ENCODE data around the gene FOXM1.

FOXM1 gene

DNA sequence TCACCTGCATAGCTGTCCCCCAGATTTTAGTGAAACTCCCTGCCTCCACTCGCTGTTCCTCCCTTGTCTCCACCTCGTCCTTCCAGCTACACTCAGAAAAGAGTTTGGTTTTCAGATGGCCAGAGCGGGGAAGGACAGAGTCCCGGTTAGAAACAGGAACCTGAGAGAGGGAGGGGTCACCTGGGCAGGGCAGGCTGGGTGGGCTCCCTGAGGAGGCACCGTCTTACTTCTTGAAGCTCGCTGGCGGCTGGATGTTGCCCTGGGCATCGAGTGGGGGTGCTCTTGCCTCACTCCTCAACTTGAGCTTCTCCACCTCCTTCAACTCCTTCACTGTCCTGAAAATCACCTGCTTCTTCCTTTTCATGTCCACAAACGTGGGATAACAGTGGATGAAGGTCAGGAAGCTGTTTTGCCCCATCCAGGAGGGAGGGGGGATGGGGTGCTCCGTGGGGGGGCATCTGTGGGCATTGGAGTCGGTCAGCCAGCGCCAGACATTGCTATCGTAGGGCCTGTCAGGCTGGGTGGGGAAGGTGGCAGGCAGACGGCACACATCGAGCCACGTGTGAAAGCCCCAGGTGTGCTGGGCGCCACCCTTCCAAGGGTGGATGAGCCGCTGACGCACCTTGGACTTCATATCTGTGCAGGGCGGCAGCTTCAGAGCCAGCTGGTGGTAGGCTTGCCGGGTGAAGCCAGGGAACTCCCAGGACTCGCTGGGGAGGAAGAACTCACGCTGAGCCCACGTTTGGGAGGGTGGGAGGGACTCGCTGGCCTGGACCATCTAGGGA lies 22.1 kb downstream of the FOXM1 start:
- no peak for DNase-seq (ENCODE audit: low read depth)
- TF ChIP-seq, protein P1, sequence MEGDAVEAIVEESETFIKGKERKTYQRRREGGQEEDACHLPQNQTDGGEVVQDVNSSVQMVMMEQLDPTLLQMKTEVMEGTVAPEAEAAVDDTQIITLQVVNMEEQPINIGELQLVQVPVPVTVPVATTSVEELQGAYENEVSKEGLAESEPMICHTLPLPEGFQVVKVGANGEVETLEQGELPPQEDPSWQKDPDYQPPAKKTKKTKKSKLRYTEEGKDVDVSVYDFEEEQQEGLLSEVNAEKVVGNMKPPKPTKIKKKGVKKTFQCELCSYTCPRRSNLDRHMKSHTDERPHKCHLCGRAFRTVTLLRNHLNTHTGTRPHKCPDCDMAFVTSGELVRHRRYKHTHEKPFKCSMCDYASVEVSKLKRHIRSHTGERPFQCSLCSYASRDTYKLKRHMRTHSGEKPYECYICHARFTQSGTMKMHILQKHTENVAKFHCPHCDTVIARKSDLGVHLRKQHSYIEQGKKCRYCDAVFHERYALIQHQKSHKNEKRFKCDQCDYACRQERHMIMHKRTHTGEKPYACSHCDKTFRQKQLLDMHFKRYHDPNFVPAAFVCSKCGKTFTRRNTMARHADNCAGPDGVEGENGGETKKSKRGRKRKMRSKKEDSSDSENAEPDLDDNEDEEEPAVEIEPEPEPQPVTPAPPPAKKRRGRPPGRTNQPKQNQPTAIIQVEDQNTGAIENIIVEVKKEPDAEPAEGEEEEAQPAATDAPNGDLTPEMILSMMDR (conservative IDR thresholded peaks at IDR 0.05; ENCODE audit: low read depth, low read length), result no peak
- no peak overlapping the region for H3K4me3 ChIP-seq (ENCODE audit: low read length)

DNA sequence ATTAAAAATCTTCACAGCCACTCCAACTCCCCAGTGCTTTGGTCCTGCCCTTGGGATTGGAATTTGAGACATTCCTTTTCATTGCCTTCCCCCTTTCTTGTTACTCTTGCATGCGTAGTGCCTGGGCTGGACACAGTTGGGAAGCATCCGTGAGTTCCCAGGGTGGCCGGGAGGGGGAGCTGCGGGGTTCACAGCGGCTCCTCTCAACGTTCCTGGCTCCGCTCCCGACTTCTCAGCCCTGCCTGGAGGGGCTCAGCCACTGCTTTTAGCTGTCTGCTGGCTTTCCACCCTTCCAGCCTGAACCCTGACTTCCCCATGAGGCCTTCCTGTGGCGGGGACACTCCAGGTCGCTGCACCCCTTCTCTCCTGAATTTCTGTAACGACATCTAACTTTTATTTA lies 23.3 kb downstream of the FOXM1 start:
- TF ChIP-seq, protein P1 (conservative IDR thresholded peaks at IDR 0.05; ENCODE audit: low read depth, low read length), result peak; percentile 96
- DNase-seq (ENCODE audit: low read depth), result no peak
- H3K4me3 ChIP-seq (ENCODE audit: low read length), result no peak overlapping the region

DNA sequence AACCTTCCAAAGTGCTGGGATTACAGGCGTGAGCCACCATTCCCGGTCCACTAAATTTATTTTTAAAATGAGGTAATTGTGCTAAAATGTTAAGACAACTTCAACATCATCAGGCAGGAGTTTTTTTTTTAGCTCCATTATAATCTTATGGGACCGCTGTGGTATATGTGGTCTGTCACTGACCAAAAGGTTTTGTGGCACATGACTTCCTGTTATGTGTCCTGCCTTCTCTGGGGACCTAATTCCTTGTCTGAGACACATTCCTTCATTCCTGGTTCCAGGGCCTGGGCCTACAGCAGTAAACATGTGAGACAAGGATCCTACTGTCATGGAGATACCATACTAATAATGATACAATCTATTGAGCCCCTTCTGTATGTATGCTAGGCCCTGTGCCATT lies 25.0 kb downstream of the FOXM1 start:
- TF ChIP-seq, protein P1 (conservative IDR thresholded peaks at IDR 0.05; ENCODE audit: low read depth, low read length), result no peak
- no peak overlapping the region for H3K4me3 ChIP-seq (ENCODE audit: low read length)
- DNase-seq (ENCODE audit: low read depth), result no peak

DNA sequence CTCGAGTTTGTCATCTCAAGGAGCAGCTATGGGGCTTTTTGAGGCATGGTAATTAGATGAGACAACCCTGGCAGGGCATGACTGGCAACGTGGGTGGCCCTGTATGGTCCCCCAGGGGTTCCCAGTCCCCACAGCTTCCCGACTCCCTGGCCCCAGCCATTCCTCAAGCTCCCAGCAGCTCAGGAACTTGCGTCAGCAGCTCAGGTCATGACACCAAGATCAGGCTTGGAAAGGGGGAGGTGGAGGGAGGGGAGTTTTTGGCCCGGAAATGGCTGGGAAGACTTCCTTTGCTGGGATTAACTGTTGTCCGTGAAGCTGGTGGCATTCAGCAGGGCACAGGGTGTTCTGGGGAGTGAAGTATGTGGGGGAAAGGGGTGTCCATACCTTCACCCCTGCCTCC lies 31.7 kb downstream of the FOXM1 start:
- H3K4me3 ChIP-seq (ENCODE audit: low read length), result no peak overlapping the region
- peak; percentile 39 for DNase-seq (ENCODE audit: low read depth)
- TF ChIP-seq, protein P1 (conservative IDR thresholded peaks at IDR 0.05; ENCODE audit: low read depth, low read length), result no peak

DNA sequence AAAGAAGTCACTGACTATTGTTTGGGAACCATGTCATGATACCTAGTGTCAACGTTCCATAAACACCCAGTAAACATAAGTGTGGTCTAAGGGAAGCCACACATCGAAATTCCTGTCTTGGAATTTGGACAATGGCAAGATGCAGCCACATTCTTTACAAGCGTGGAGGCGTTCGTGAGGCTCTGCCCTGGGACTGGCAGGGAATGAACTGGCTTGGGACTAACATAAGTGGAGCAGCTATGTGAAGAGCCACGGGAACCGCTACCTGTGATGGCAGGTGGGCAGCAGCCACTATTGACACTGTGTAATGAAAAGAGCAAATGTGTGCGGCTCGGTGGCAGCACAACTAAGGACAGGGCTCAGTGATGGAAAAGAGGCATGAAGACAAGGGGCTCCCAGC lies 32.2 kb downstream of the FOXM1 start:
- TF ChIP-seq, protein P1 (conservative IDR thresholded peaks at IDR 0.05; ENCODE audit: low read depth, low read length), result no peak
- no peak overlapping the region for H3K4me3 ChIP-seq (ENCODE audit: low read length)
- DNase-seq (ENCODE audit: low read depth), result no peak

DNA sequence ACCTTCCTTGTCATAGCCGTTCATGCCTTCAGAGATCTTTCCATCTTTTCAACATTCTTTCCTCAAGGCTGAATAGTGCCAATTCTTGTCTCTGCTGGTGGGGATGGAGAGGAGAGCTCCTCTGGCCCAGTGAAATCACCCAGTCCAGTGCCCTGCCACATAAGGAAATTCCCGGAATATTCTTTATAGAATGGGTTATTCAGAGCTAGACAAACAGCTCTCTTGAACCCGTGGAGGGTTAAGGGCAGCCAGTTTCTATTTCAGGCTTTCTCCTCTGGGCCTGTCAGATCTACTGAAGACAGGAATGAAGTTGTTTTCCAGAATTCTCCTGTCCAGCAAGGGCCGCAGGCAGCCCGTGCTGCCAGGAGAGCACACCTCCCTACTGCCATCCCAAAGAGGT lies 34.0 kb downstream of the FOXM1 start:
- no peak for DNase-seq (ENCODE audit: low read depth)
- no peak overlapping the region for H3K4me3 ChIP-seq (ENCODE audit: low read length)
- TF ChIP-seq, protein P1 (conservative IDR thresholded peaks at IDR 0.05; ENCODE audit: low read depth, low read length), result no peak

DNA sequence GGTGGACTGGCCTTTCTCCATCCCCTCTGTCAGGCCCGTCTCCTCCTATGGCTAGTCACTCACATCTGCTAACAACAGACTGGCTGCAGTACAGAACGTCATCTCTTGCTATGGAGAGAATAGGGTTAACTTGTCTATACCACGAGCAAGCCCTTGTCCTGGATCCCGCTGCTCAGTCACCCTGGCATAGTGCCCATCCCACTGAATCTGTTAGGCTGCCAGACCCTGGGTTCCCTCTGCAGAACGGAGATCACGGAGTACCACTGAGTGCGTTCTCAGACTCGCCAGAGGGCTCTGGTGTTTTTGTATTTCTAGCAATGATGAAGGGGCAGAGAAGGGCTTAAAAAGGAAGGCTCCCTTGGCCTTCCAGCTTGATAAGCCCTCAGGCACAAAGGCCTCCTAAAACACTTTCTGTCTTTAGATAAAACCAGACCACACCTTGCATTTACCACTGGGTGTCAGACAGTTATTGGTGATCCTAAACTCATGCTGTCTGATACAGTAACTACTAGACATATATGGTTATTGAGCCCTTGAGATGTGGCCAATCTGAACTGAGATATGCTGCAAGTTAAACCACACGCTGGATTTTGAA lies 35.8 kb downstream of the FOXM1 start:
- DNase-seq (ENCODE audit: low read depth), result no peak
- H3K4me3 ChIP-seq (ENCODE audit: low read length), result no peak overlapping the region
- TF ChIP-seq, protein P1 (conservative IDR thresholded peaks at IDR 0.05; ENCODE audit: low read depth, low read length), result no peak

All from retinal pigment epithelial cell (primary cell).